PC-3 (cell line): ENCODE measurements around the gene RIBC1.
"Not testable (repeated sequence)": the region's sequence is repeated elsewhere in the genome, so short reads cannot be mapped to it uniquely, and the experiment has no call there.

Experiments used
- EZH2 ChIP-seq: fragments of 300-600 bp; sonication (generic); IDR thresholded peaks from one replicate; pipeline ENCODE4 v1.6.1; 2017; ENCODE audit warnings: antibody characterized with exemption, mild to moderate bottlenecking, low read length; ENCODE audit not compliant: unreplicated experiment
- EZH2phosphoT487 ChIP-seq: fragments of 300-600 bp; sonication (generic); IDR thresholded peaks from 2 replicates; pipeline ENCODE4 v1.6.1; 2018; ENCODE audit warnings: mild to moderate bottlenecking, antibody characterized with exemption, low read length, borderline replicate concordance
- TF ChIP-seq, protein P1 (sequence below): fragments of 300-600 bp; sonication (generic); conservative IDR thresholded peaks from 2 replicates; pipeline ENCODE4 v1.5.1; 2017; ENCODE audit warnings: antibody characterized with exemption, low read depth, mild to moderate bottlenecking, low read length

DNA sequence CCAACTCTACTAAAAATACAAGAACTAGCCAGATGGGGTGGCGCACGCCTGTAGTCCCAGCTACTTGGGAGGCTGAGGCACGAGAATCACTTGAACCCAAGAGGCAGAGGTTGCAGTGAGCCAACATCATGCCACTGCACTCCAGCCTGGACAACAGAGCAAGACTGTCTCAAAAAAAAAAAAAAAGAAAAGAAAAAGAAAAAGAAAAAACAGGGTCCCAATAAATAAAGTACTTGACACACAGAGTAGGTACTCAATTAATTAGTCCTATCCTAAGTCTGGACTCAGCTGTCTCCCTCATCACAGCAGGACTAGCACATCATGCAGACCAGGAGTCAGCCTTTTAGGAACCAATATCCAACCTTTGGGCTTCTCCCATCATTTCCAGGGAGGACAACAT, 2.3 kb upstream of the RIBC1 start:
- TF ChIP-seq EZH2, EZH2phosphoT487: not testable (repeated sequence)
- TF ChIP-seq, protein P1, sequence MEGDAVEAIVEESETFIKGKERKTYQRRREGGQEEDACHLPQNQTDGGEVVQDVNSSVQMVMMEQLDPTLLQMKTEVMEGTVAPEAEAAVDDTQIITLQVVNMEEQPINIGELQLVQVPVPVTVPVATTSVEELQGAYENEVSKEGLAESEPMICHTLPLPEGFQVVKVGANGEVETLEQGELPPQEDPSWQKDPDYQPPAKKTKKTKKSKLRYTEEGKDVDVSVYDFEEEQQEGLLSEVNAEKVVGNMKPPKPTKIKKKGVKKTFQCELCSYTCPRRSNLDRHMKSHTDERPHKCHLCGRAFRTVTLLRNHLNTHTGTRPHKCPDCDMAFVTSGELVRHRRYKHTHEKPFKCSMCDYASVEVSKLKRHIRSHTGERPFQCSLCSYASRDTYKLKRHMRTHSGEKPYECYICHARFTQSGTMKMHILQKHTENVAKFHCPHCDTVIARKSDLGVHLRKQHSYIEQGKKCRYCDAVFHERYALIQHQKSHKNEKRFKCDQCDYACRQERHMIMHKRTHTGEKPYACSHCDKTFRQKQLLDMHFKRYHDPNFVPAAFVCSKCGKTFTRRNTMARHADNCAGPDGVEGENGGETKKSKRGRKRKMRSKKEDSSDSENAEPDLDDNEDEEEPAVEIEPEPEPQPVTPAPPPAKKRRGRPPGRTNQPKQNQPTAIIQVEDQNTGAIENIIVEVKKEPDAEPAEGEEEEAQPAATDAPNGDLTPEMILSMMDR: not testable (repeated sequence)
